H1 (cell line): Measurements from ENCODE around the gene CDH22. TPM values are rescaled to one million over a fixed set of nuclear protein-coding genes. Genes with fewer than 3 reads are reported as not detected.
A peak's percentile ranks its signal among the peaks of the same experiment; 100 is the strongest.

ENCODE experiments used
- CTCF ChIA-PET: fragments of 300-600 bp; sonication (Branson Sonifier 250); formaldehyde crosslinking; loops from one replicate; lab custom pipeline; 2021; ENCODE audit not compliant: partially characterized antibody; lab: Charles Lee
- POLR2A ChIA-PET: fragments of 300-600 bp; sonication (Branson Sonifier 250); formaldehyde crosslinking; loops from one replicate; lab custom pipeline; 2021; ENCODE audit warnings: inconsistent platforms; ENCODE audit not compliant: partially characterized antibody; lab: Charles Lee
- DNase-seq, 2 experiments: peaks; one replicate each; pipeline versions ENCODE4 v3.0.0 to v3.0.0-alpha.2; 2010 to 2022; ENCODE audit warnings: low spot score in 2 of 2, low read depth in 1 of 2, mixed read lengths in 1 of 2
- FAIRE-seq: peaks from 2 replicates; lab custom pipeline; 2011; peaks lifted over from hg19 to GRCh38; lab: Jason Lieb, UNC
- H2AFZ ChIP-seq: 2 replicates; pipeline ENCODE4 v1.8.1; 2012; ENCODE audit warnings: low read length, inconsistent platforms
- H2AK5ac ChIP-seq: 2 replicates; pipeline ENCODE4 v1.6.1; 2013; ENCODE audit warnings: low read depth, low read length
- H2BK120ac ChIP-seq: replicated peaks from 2 replicates; pipeline ENCODE3; 2013; ENCODE audit warnings: low read depth, low read length, inconsistent platforms
- H2BK12ac ChIP-seq: 2 replicates; pipeline ENCODE4 v1.6.1; 2013; ENCODE audit warnings: low read depth, low read length
- H2BK15ac ChIP-seq: 2 replicates; pipeline ENCODE4 v1.6.1; 2013; ENCODE audit warnings: low read length
- H2BK20ac ChIP-seq: 2 replicates; pipeline ENCODE4 v1.6.1; 2013; ENCODE audit warnings: low read length
- H2BK5ac ChIP-seq: 2 replicates; pipeline ENCODE4 v1.6.1; 2013; ENCODE audit warnings: low read depth, low read length
- H3K14ac ChIP-seq: 2 replicates; pipeline ENCODE4 v1.6.1; 2013; ENCODE audit warnings: inconsistent platforms; ENCODE audit not compliant: insufficient read length
- H3K18ac ChIP-seq: 2 replicates; pipeline ENCODE4 v1.6.1; 2013; ENCODE audit warnings: low read length; ENCODE audit errors: extremely low read depth
- H3K23ac ChIP-seq: 2 replicates; pipeline ENCODE4 v1.6.1; 2013; ENCODE audit warnings: inconsistent platforms; ENCODE audit not compliant: insufficient read length
- H3K23me2 ChIP-seq: 2 replicates; pipeline ENCODE4 v1.6.1; 2013; ENCODE audit warnings: low read depth, low read length
- H3K27ac ChIP-seq: 2 replicates; pipeline ENCODE4 v1.6.1; 2011; ENCODE audit warnings: low read depth, low read length, inconsistent platforms
- H3K27me3 ChIP-seq, 4 experiments: replicated peaks in 1 of 4; 1 replicate in 1 of 4; 2 replicates in 3 of 4; pipeline versions ENCODE4 v1.6.1 to v1.8.1; 2011 to 2013; ENCODE audit warnings: low read length in 3 of 4, mild to moderate bottlenecking in 3 of 4, inconsistent platforms in 2 of 4, mixed read lengths in 2 of 4, moderate library complexity in 1 of 4; ENCODE audit not compliant: control insufficient read depth in 3 of 4, insufficient read depth in 3 of 4; ENCODE audit errors: extremely low read depth in 1 of 4
- H3K36me3 ChIP-seq, 4 experiments: 2 replicates each; pipeline versions ENCODE4 v1.6.1 to v1.8.1; 2011 to 2013; ENCODE audit warnings: mild to moderate bottlenecking in 4 of 4, low read length in 3 of 4, moderate library complexity in 2 of 4, control low read depth in 1 of 4, inconsistent platforms in 1 of 4; ENCODE audit not compliant: insufficient read depth in 4 of 4, control insufficient read depth in 2 of 4
- H3K4ac ChIP-seq: replicated peaks from 2 replicates; pipeline ENCODE3; 2013; ENCODE audit warnings: low read length, low read depth, mixed read lengths, inconsistent platforms; ENCODE audit not compliant: insufficient read length
- H3K4me1 ChIP-seq, 4 experiments: replicated peaks in 1 of 4; 1 replicate in 1 of 4; 2 replicates in 3 of 4; pipeline versions ENCODE4 v1.6.1 to v1.8.1; 2011 to 2013; ENCODE audit warnings: low read length in 3 of 4, inconsistent platforms in 2 of 4, mixed read lengths in 1 of 4; ENCODE audit not compliant: insufficient read depth in 4 of 4, control insufficient read depth in 3 of 4
- H3K4me2 ChIP-seq, 2 experiments: 2 replicates each; pipeline versions ENCODE4 v1.6.1 to v1.8.1; 2011 to 2013; ENCODE audit warnings: low read depth in 2 of 2, low read length in 2 of 2, control low read depth in 1 of 2, inconsistent platforms in 1 of 2, mild to moderate bottlenecking in 1 of 2; ENCODE audit not compliant: insufficient read depth in 1 of 2
- H3K4me3 ChIP-seq, 4 experiments: fragments of 200-600, 300-600 bp in 1 of 4; sonication (generic), shearing (Covaris generic), sonication (Bioruptor Twin) in 1 of 4; 2 replicates each; pipeline versions ENCODE4 v1.5.1 to v1.8.1; 2011 to 2016; ENCODE audit warnings: low read length in 4 of 4, low read depth in 3 of 4, control low read depth in 2 of 4, inconsistent platforms in 2 of 4, mild to moderate bottlenecking in 2 of 4, mixed read lengths in 1 of 4, moderate library complexity in 1 of 4; ENCODE audit not compliant: insufficient read depth in 2 of 4; ENCODE audit errors: extremely low read depth in 1 of 4
- H3K56ac ChIP-seq: replicated peaks from 2 replicates; pipeline ENCODE3; 2013; ENCODE audit warnings: low read depth, mild to moderate bottlenecking, mixed read lengths, low read length, inconsistent platforms; ENCODE audit not compliant: insufficient read length
- H3K79me1 ChIP-seq: 2 replicates; pipeline ENCODE4 v1.6.1; 2013; ENCODE audit warnings: low read depth, low read length, control low read depth
- H3K79me2 ChIP-seq, 2 experiments: 2 replicates each; pipeline versions ENCODE4 v1.6.1 to v1.8.1; 2012 to 2013; ENCODE audit warnings: low read length in 2 of 2, mild to moderate bottlenecking in 2 of 2, inconsistent platforms in 1 of 2; ENCODE audit not compliant: insufficient read depth in 2 of 2, control insufficient read depth in 1 of 2
- H3K9ac ChIP-seq, 4 experiments: replicated peaks in 1 of 4; 1 replicate in 1 of 4; 2 replicates in 3 of 4; pipeline versions ENCODE4 v1.6.1 to v1.8.1; 2011 to 2013; ENCODE audit warnings: low read depth in 3 of 4, low read length in 3 of 4, control low read depth in 2 of 4, mild to moderate bottlenecking in 2 of 4, moderate library complexity in 2 of 4, inconsistent platforms in 1 of 4; ENCODE audit errors: extremely low read depth in 1 of 4
- H3K9me3 ChIP-seq, 2 experiments: 2 replicates each; pipeline versions ENCODE4 v1.6.1 to v1.8.1; 2012 to 2013; ENCODE audit warnings: mild to moderate bottlenecking in 2 of 2, moderate library complexity in 2 of 2, control low read depth in 1 of 2, inconsistent platforms in 1 of 2, low read depth in 1 of 2, low read length in 1 of 2, mixed read lengths in 1 of 2; ENCODE audit not compliant: insufficient read depth in 2 of 2
- H4K20me1 ChIP-seq, 2 experiments: replicated peaks in 1 of 2; 2 replicates each; pipeline versions ENCODE3 to v1.8.1; 2011 to 2013; ENCODE audit warnings: inconsistent platforms in 2 of 2, low read length in 2 of 2, mild to moderate bottlenecking in 1 of 2; ENCODE audit not compliant: insufficient read depth in 2 of 2, control insufficient read depth in 1 of 2
- H4K5ac ChIP-seq: 2 replicates; pipeline ENCODE4 v1.6.1; 2013; ENCODE audit warnings: low read length, low read depth, mixed read lengths, inconsistent platforms; ENCODE audit not compliant: insufficient read length
- H4K8ac ChIP-seq: 2 replicates; pipeline ENCODE4 v1.8.0; 2013; ENCODE audit warnings: mild to moderate bottlenecking, moderate library complexity, low read length, inconsistent platforms; ENCODE audit not compliant: insufficient read depth; ENCODE audit errors: extremely low read depth
- H4K91ac ChIP-seq: replicated peaks from 2 replicates; pipeline ENCODE3; 2013; ENCODE audit warnings: low read length, mixed read lengths, inconsistent platforms; ENCODE audit not compliant: insufficient read length
- ATF2 ChIP-seq: IDR thresholded peaks from 2 replicates; pipeline ENCODE4 v1.6.1; 2012; ENCODE audit warnings: low read length, inconsistent platforms
- CREB1 ChIP-seq: IDR thresholded peaks from 2 replicates; pipeline ENCODE4 v1.6.1; 2012; ENCODE audit warnings: inconsistent platforms
- CTCF ChIP-seq, 3 experiments: IDR thresholded peaks; 1 replicate in 2 of 3; 2 replicates in 1 of 3; pipeline versions ENCODE4 v1.5.1 to v1.6.1; 2011; ENCODE audit warnings: low read length in 3 of 3, mild to moderate bottlenecking in 3 of 3, inconsistent platforms in 2 of 3, low read depth in 1 of 3, moderate library complexity in 1 of 3; ENCODE audit not compliant: insufficient read depth in 1 of 3; ENCODE audit errors: control extremely low read depth in 1 of 3
- FOSL1 ChIP-seq: IDR thresholded peaks from 2 replicates; pipeline ENCODE4 v1.6.1; 2011; ENCODE audit warnings: mild to moderate bottlenecking, low read depth, low read length, moderate library complexity; ENCODE audit not compliant: insufficient read depth
- NANOG ChIP-seq: IDR thresholded peaks from 2 replicates; pipeline ENCODE4 v1.6.1; 2011; ENCODE audit warnings: low read length, low read depth, mild to moderate bottlenecking, inconsistent platforms; ENCODE audit not compliant: insufficient read depth, poor library complexity, severe bottlenecking
- POLR2A ChIP-seq, 2 experiments: IDR thresholded peaks; 1 replicate in 1 of 2; 2 replicates in 1 of 2; pipeline ENCODE4 v1.6.1; 2011; ENCODE audit warnings: low read depth in 2 of 2, low read length in 2 of 2, mild to moderate bottlenecking in 2 of 2; ENCODE audit errors: control extremely low read depth in 1 of 2
- POU5F1 ChIP-seq: IDR thresholded peaks from 2 replicates; pipeline ENCODE4 v1.6.1; 2011; ENCODE audit warnings: low read depth, mild to moderate bottlenecking, low read length, moderate library complexity
- SIX5 ChIP-seq: IDR thresholded peaks from 2 replicates; pipeline ENCODE4 v1.6.1; 2011; ENCODE audit warnings: mild to moderate bottlenecking, low read depth, low read length
- SP4 ChIP-seq: IDR thresholded peaks from 2 replicates; pipeline ENCODE4 v1.6.1; 2012; ENCODE audit warnings: low read length, inconsistent platforms
- YY1 ChIP-seq: IDR thresholded peaks from 2 replicates; pipeline ENCODE4 v1.6.1; 2011; ENCODE audit warnings: low read depth, mild to moderate bottlenecking, low read length
- WGBS, 2 experiments: shearing (Covaris generic) in 1 of 2; methylation state at CpG; one replicate each; pipeline versions ENCODE4 v1.1.6 to v1.1.7; 2013 to 2015; ENCODE audit warnings: low lambda C conversion rate in 2 of 2, mixed read lengths in 2 of 2, inconsistent platforms in 1 of 2, low coverage in 1 of 2, missing lambda C conversion rate in 1 of 2; ENCODE audit not compliant: insufficient replicate concordance in 2 of 2, insufficient coverage in 1 of 2, insufficient read length in 1 of 2; ENCODE audit errors: extremely low coverage in 1 of 2, missing lambda C conversion rate in 1 of 2; 5-methylcytosine and 5-hydroxymethylcytosine counted together
- polyA plus RNA-seq, 7 experiments: library from polyadenylated mRNA; depleted of rRNA in 3 of 7; stranded (reverse) in 5 of 7; unstranded in 2 of 7; fragments of >200 nt in 5 of 7; fragments of 200-250 nt in 2 of 7; gene quantifications; 1 replicate in 5 of 7; 2 replicates in 1 of 7; 4 replicates in 1 of 7; pipeline versions ENCODE4 v1.2.1 to v1.2.3, GENCODE V29; 2011 to 2013; ENCODE audit warnings: missing spikeins in 2 of 7, mixed read lengths in 2 of 7
- total RNA-seq: library from RNA; stranded (reverse); fragmentation: NEBNext Ultra II Directional; extraction: Animal tissue kit (Norgen Biotek cat#: 25700); gene quantifications from 2 replicates; pipeline ENCODE4 v1.2.1, GENCODE V29; 2021

Gene CDH22
- total and polyA plus RNA-seq, 2 of the 8 experiments (the other 6 are each of a cell fraction or from before 2014, with no cell fraction given) = 0.35 to 0.39 TPM

- DNase-seq = no peak
- Histone ChIP-seq H2BK15ac (no peak overlapping the region), H2AK5ac (no peak overlapping the region), H4K5ac (no peak overlapping the region), H2BK20ac (no peak overlapping the region), H4K91ac (no peak overlapping the region), H3K56ac (no peak overlapping the region), H4K20me1 (peaks cover 0 to 2% of the 10 kb centered on the region in 2 experiments), H3K4me1 (peaks cover 0 to 6% (median 3%) of the 10 kb centered on the region in 4 experiments; a peak in 3 of 7 replicates), H3K79me2 (no peaks in the 10 kb centered on the region), H3K18ac (0 out of 2 replicates have a peak overlapping the region, but pooled peaks have one; percentile 53), H3K36me3 (no peaks in the 10 kb centered on the region), H3K14ac (no peak overlapping the region), H3K27me3 (no peaks in the 10 kb centered on the region; a peak in 1 of 7 replicates), H2BK12ac (peak overlapping the region; percentile 29; the same call in 1 of the 2 replicates), H3K9me3 (no peaks in the 10 kb centered on the region), H3K79me1 (no peaks in the 10 kb centered on the region), H3K4me3 (no peak overlapping the region), H2BK5ac (no peak overlapping the region), H3K4me2 (no peak overlapping the region), H3K23ac (no peak overlapping the region), H3K9ac (no peak overlapping the region), H2AFZ (no peak overlapping the region), H3K27ac (no peak overlapping the region), H4K8ac (no peak overlapping the region), H2BK120ac (no peak overlapping the region), H3K23me2 (no peaks in the 10 kb centered on the region; the same call in 1 of the 2 replicates), H3K4ac (no peak overlapping the region)
- 77% methylated on average over 18 of the region's 19 CpGs; no CpG with 5 or more reads in 1 of the 2 experiments for WGBS, 2 experiments
- ChIA-PET CTCF (interaction anchor here (0.6 to 2.4 kb wide), 10 partner anchors 11 to 211 kb away, joined by 3 to 8 read pairs (median 4); no protein-coding TSS in a partner anchor), POLR2A (no interaction called here)
- FAIRE-seq = no peak
- TF ChIP-seq SP4 (no peak), CREB1 (no peak), NANOG (no peak), POLR2A (IDR thresholded peaks at IDR 0.05; ENCODE audit: control extremely low read depth in 1 of 2, low read depth in 2 of 2, low read length in 2 of 2) (no peak), SIX5 (no peak), CTCF (IDR thresholded peaks at IDR 0.05; ENCODE audit: control extremely low read depth in 1 of 3, insufficient read depth in 1 of 3, low read depth in 1 of 3, low read length in 3 of 3) (no peak), ATF2 (no peak), FOSL1 (no peak), POU5F1 (no peak), YY1 (no peak)
Observed at GRCh38 chr20:46268131-46268614, 40.1 kb downstream of the CDH22 start.
